Sigmoid colon (tissue), 4 donors: ENCODE measurements around the gene H2AZ2.

ENCODE experiments used
- CTCF ChIP-seq, 4 experiments: fragments of 450-650 bp in 3 of 4; fragments of 200-600 bp in 1 of 4; IDR thresholded peaks; one replicate each; pipeline ENCODE4 v1.5.1; 2016 to 2019; ENCODE audit warnings: antibody characterized with exemption in 4 of 4, mild to moderate bottlenecking in 3 of 4, moderate library complexity in 2 of 4
- EP300 ChIP-seq, 4 donors: sonication (generic); formaldehyde crosslinking; IDR thresholded peaks; one replicate each; pipeline ENCODE4 v1.6.1; 2017; ENCODE audit warnings: antibody characterized with exemption in 4 of 4
- POLR2A ChIP-seq, 2 donors: fragments of 450-650 bp; IDR thresholded peaks; one replicate each; pipeline ENCODE4 v1.6.1; 2016; ENCODE audit warnings: antibody characterized with exemption in 2 of 2, mild to moderate bottlenecking in 2 of 2, moderate library complexity in 2 of 2

GRCh38 chr7:44885394-44886317 lies 37.8 kb upstream of the H2AZ2 start, which contains the start of gene PURB:
- no peak for TF ChIP-seq CTCF (IDR thresholded peaks at IDR 0.05)
- peak in 2 of 4 donors; percentile 13 to 25 for TF ChIP-seq EP300 (IDR thresholded peaks at IDR 0.05)
- TF ChIP-seq POLR2A (IDR thresholded peaks at IDR 0.05) = peak; percentile 88 to 93
